Activated CD8-positive, alpha-beta memory T cell treated with anti-CD3 and anti-CD28 coated beads for 36 hours (primary cell): ENCODE results near the gene SLC22A23. TPM values are rescaled to one million over a fixed set of nuclear protein-coding genes. Genes with fewer than 3 reads are reported as not detected.

ENCODE experiments used
- CTCF ChIA-PET: fragments of 350-600 bp; sonication (Branson Sonifier 250); formaldehyde crosslinking; loops from one replicate; lab custom pipeline; 2021; ENCODE audit warnings: antibody characterized with exemption; lab: Charles Lee
- POLR2A ChIA-PET: fragments of 350-600 bp; sonication (Branson Sonifier 250); formaldehyde crosslinking; loops from one replicate; lab custom pipeline; 2021; ENCODE audit warnings: antibody characterized with exemption; lab: Charles Lee
- total RNA-seq, 2 experiments: library from RNA; stranded (reverse); gene quantifications; one replicate each; pipeline ENCODE4 v1.2.3, GENCODE V29; 2021

Gene SLC22A23
- total RNA-seq, 2 experiments from 2014 or later: 0.15 to 0.17 TPM

GRCh38 chr6:3333263-3333662, 123.6 kb downstream of the SLC22A23 start:
- POLR2A ChIA-PET: no interaction called here
- CTCF ChIA-PET: interaction anchor here (0.7 kb wide), 1 partner anchor 533 kb away, joined by 3 read pairs; no protein-coding TSS in a partner anchor

- ChIA-PET POLR2A (no interaction called here), CTCF (no interaction called here)
Observed at GRCh38 chr6:3331971-3332370, 124.9 kb downstream of the SLC22A23 start.

GRCh38 chr6:3331494-3331893, 125.4 kb downstream of the SLC22A23 start:
- ChIA-PET CTCF (no interaction called here), POLR2A (no interaction called here)

DNA sequence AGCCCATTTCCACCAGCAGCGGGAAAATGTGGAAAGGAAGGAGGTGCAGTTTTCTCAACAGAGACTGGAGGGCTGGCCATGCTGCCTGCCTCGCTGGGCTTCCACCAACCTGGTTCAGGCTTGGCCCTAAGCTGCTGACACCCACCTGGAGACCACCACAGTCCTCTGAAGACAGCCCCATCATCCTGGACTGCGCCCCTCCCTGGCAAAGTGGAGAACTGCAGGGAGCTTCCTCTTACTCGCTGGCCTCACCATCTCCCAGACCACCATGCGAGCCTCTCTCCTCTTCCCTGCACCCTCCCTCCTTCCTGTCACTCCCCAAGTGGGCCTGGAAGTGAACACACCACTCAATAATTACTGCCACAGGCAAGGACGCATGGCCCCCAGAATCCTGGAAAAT, 126.7 kb downstream of the SLC22A23 start:
- POLR2A ChIA-PET: no interaction called here
- CTCF ChIA-PET: no interaction called here

DNA sequence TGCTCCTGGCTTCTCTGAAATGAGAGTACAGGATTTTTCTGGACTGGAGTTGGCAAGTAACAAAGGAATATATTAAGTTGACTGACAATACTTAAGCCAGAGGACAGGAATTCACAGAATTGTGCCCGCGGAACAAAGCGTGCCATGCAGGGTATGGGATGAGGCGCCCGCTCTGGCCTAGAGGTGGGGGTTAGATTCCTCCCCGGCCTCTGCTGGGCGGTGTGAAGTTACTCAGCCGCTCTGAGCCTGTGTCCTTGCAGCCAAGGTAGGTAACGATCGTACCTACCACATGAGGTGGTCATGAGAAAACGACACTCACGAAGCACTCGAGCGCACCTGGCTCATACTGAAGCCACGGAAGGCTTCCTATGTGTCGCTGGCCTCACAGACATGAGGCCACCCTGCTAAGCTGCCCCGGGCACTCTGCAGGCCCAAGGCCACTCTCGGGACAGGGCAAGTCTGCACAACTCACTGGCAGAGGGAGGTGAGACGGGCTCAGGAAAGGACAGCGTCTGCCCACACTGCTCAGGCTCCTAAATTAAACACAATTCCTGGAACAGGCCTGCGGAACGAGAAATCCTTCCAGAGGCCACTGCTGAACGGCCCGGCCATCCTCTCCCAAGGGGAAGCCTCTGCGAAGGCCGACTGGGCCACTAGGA, 127.3 kb downstream of the SLC22A23 start:
- CTCF ChIA-PET: no interaction called here
- POLR2A ChIA-PET: no interaction called here

DNA sequence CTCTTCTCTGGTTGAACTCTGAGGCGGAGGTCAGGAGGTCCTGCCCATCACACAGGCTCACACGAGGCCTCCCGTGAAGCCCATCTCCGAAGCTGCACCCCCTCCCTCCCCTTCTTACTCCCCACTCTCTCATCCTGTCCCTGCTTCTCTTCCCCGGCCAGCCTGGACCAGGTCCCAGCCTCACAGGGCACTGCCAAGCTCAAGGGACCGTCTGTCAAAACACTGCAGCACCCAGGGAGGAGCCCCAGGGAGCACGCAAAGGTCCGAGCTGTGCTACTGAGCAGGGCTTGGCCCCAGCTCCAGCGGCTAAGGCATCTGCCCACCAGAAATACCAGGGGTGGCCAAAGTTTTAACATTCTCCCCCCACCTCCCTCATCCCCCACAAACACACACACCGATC, 128.1 kb downstream of the SLC22A23 start:
- POLR2A ChIA-PET: no interaction called here
- CTCF ChIA-PET: no interaction called here

- CTCF ChIA-PET: no interaction called here
Observed at GRCh38 chr6:3328145-3328544, 128.7 kb downstream of the SLC22A23 start.

GRCh38 chr6:3327403-3327802, 129.4 kb downstream of the SLC22A23 start:
- ChIA-PET POLR2A (no interaction called here), CTCF (no interaction called here)

More at GRCh38 chr6:3328145-3328544, 128.7 kb downstream of the SLC22A23 start:
- POLR2A ChIA-PET: no interaction called here

GRCh38 chr6:3326981-3327380, 129.9 kb downstream of the SLC22A23 start:
- ChIA-PET POLR2A (no interaction called here), CTCF (no interaction called here)

DNA sequence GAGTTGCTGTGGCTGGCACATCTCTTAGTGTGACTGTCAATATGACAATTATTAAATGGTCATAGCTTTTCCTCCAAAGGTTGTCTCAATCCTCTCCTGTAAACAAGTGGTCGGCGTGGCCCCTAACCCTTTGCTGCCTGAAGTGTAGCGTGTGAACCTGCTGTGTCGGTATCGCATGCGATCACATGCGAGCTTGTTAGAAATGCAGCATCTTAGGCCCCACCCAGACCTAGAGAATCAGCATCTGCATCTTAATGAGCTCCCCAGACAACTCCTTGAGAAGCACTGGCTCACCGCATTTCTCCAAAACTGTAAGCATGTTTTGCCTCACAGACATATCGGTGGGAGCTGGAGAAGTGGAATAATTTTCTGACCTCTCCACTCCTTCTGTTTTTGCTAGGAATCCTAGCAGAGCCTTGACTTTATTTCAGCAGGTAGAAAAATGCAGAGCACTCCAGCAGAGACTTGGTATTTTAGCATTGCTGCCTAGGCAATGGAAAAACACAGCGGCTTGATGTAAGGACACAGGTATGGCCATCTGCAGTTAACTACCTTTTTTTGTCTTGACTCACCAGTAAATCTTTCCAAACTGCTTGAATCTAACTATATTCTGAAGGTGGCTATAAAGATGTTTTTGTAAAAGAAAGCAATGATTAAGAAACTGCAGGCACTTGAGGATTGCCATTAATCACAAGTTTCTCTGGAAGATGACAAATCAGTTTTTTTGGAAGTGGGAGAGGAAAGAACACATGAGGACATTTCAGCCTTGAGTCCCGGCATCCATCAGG, 130.5 kb downstream of the SLC22A23 start:
- ChIA-PET CTCF (no interaction called here), POLR2A (no interaction called here)

- CTCF ChIA-PET: no interaction called here
- POLR2A ChIA-PET: no interaction called here
Observed at GRCh38 chr6:3325210-3325609, 131.6 kb downstream of the SLC22A23 start.

GRCh38 chr6:3324262-3324942, 132.4 kb downstream of the SLC22A23 start:
- ChIA-PET CTCF (no interaction called here), POLR2A (no interaction called here)

- ChIA-PET POLR2A (no interaction called here), CTCF (no interaction called here)
Observed at GRCh38 chr6:3323696-3324261, 133.1 kb downstream of the SLC22A23 start.

- POLR2A ChIA-PET: no interaction called here
- CTCF ChIA-PET: no interaction called here
Observed at GRCh38 chr6:3323148-3323547, 133.7 kb downstream of the SLC22A23 start.

DNA sequence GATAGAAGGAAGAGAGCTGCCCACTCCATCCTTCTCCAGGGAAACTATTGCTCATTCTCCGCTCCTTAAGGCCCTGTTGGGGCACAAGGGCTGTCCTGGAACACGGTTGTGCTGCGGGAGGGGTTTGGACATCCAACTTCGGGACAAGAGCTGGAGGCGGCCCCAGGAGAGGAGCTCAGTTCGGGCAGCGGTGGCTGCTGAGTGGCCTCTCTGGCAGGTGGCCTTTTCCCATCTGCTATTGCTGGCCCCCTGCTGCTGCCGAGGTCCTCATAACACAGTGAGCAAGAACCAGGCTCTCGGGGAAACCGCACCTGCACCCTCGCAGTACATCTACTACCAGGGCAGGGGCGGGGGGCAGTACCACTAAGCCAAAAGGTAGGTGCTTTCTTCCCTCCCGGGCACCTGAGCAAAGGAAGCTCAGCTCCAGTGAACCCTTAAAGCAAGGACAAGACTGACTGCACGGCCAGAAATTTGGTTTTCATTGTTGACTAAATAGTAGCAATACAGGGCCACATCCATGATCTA, 134.4 kb downstream of the SLC22A23 start:
- POLR2A ChIA-PET: no interaction called here
- CTCF ChIA-PET: no interaction called here

- POLR2A ChIA-PET: no interaction called here
- CTCF ChIA-PET: no interaction called here
Observed at GRCh38 chr6:3321875-3322274, 135.0 kb downstream of the SLC22A23 start.

- POLR2A ChIA-PET: no interaction called here
Observed at GRCh38 chr6:3321042-3321441, 135.8 kb downstream of the SLC22A23 start.

GRCh38 chr6:3320238-3320811, 136.5 kb downstream of the SLC22A23 start:
- ChIA-PET POLR2A (no interaction called here), CTCF (interaction anchor here (1.2 kb wide), 1 partner anchor 41 kb away, joined by 3 read pairs; no protein-coding TSS in a partner anchor)

More at GRCh38 chr6:3321042-3321441, 135.8 kb downstream of the SLC22A23 start:
- CTCF ChIA-PET: no interaction called here

DNA sequence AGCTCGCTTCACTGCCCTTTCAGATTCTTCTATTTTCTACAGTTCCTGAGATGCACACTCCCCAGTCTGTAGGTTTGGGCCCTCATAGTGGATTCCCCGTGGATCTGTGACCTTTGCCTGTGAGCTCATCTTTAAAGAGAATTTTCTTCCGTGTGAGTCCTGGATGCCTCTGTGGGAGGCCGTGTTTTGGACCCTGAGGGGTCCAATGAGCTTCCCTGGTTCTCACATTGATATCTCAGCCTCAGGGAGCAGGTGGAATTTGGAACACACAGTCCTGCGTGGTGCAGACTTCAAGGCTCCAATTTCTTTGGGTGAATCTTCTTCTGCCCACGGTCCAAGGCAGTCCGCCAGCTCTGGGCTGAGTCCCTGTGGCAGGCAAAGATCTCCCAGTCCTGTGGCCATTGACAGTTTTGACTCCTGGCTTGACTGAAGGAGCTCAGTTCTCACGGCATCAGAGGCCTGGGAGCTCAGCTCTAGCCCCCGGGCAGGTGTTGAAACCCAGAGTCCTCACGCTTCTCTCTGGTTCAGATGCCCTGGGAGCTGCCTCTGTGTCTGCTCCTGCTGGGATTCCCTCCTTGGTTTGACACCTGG, 137.1 kb downstream of the SLC22A23 start:
- ChIA-PET POLR2A (no interaction called here), CTCF (interaction anchor here (0.5 to 1.2 kb wide), 2 partner anchors 39 to 40 kb away, joined by 3 read pairs; no protein-coding TSS in a partner anchor)
